Kidney epithelial cell (primary cell): ENCODE results near the gene KRT38. TPM values are rescaled to one million over a fixed set of nuclear protein-coding genes. Genes with fewer than 3 reads are reported as not detected.
"Not testable (repeated sequence)": the region's sequence is repeated elsewhere in the genome, so short reads cannot be mapped to it uniquely, and the experiment has no call there.

ENCODE experiments used
- DNase-seq: peaks from one replicate; pipeline ENCODE4 v3.0.0-alpha.2; 2010; ENCODE audit warnings: low read depth
- H3K27me3 ChIP-seq: 2 replicates; pipeline ENCODE4 v1.6.0; 2011; ENCODE audit warnings: low read length; ENCODE audit not compliant: control insufficient read depth, insufficient read depth
- H3K36me3 ChIP-seq: 2 replicates; pipeline ENCODE4 v1.5.1; 2011; ENCODE audit warnings: low read length; ENCODE audit not compliant: control insufficient read depth, insufficient read depth
- H3K4me3 ChIP-seq: 2 replicates; pipeline ENCODE4 v1.5.1; 2011; ENCODE audit warnings: low read depth, mild to moderate bottlenecking, control low read depth, low read length
- total RNA-seq: library from RNA; depleted of rRNA; stranded (reverse); fragments of >200 nt; gene quantifications from 2 replicates; pipeline ENCODE4 v1.2.3, GENCODE V29; 2015
- TF ChIP-seq, protein P1 (sequence below): IDR thresholded peaks from 2 replicates; pipeline ENCODE4 v1.5.1; 2011; ENCODE audit warnings: mild to moderate bottlenecking, moderate library complexity, low read length, control low read depth, inconsistent platforms; ENCODE audit not compliant: insufficient read depth, poor library complexity, severe bottlenecking

KRT38 gene
- total RNA-seq, 1 donor from 2014 or later, result not detected

- H3K36me3 ChIP-seq, result no peaks in the 10 kb centered on the region
- H3K27me3 ChIP-seq, result no peaks in the 10 kb centered on the region
- H3K4me3 ChIP-seq, result no peak overlapping the region
- TF ChIP-seq, protein P1, sequence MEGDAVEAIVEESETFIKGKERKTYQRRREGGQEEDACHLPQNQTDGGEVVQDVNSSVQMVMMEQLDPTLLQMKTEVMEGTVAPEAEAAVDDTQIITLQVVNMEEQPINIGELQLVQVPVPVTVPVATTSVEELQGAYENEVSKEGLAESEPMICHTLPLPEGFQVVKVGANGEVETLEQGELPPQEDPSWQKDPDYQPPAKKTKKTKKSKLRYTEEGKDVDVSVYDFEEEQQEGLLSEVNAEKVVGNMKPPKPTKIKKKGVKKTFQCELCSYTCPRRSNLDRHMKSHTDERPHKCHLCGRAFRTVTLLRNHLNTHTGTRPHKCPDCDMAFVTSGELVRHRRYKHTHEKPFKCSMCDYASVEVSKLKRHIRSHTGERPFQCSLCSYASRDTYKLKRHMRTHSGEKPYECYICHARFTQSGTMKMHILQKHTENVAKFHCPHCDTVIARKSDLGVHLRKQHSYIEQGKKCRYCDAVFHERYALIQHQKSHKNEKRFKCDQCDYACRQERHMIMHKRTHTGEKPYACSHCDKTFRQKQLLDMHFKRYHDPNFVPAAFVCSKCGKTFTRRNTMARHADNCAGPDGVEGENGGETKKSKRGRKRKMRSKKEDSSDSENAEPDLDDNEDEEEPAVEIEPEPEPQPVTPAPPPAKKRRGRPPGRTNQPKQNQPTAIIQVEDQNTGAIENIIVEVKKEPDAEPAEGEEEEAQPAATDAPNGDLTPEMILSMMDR, result no peak
- DNase-seq, result no peak
Observed at GRCh38 chr17:41429667-41430066, 11.1 kb downstream of the KRT38 start.

DNA sequence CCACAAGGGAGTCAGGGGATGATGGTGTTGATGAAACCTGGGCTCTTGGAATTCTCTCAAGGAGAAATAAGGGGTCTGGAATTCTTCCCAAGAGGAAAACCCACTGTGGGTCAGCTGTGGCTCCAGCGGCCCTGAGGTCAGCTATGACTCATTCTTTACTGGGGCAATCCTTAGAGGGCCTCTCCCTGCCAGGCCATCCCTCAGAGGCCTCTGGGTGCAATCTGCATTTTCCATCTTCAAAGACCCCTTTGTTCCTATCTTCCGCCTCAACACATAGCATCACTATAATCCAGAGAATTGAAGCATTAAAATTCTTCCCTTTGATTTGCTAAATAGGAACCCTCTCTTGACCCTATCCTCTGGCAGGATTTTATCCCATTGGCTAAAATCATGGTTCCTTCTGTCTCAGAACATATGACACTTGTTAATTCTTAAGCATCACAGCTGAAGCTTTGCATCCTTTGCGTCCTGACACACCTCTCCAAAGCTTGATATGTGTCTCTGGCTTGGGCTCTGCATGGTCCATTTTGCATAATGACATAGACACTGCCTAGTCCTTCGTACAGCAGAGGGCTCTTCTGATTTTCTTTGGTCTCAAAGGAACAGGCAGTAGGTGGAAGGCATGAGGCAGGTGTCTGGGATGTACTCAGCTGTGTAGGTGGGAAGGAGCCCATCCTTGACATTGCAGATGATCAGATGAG, 12.0 kb downstream of the KRT38 start:
- Histone ChIP-seq H3K27me3 (no peaks in the 10 kb centered on the region), H3K4me3 (no peak overlapping the region), H3K36me3 (no peaks in the 10 kb centered on the region)
- no peak for DNase-seq
- TF ChIP-seq, protein P1, result no peak

DNA sequence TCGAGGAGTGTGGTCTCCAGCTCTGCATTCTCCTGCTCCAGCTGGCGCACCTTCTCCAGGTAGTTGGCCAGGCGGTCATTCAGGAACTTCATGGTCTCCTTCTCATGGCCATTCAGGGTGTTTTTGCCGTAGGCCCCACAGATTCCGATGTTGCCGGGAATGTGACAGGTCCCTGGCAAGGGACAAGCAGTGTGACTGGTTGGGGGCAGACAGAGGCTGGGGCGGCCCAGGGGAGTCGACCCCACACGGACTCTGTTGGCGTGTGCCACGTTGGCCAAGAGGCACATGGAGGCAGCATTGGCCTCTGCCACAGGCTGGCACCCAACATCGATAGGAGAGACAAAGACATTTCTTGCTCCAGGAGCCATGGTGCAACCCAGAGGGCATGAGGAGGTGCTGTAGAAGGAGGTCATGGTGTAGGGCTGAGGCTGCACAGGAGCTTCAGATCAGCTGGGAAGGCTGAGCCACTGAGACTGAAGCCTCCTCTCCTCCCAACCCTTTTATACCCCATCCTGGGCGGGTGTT, 16.6 kb downstream of the KRT38 start, which contains the start of gene KRT37:
Gene KRT37 (minus strand): TSS at position 475 of the 525 bp plus-strand sequence. CDS start 62 bp downstream, at position 413.
- H3K27me3 ChIP-seq, result no peaks in the 10 kb centered on the region
- DNase-seq, result no peak
- no peak within 1 kb of the TSS for H3K4me3 ChIP-seq
- TF ChIP-seq, protein P1, result no peak
- H3K36me3 ChIP-seq, result no peaks in the 10 kb centered on the region

DNA sequence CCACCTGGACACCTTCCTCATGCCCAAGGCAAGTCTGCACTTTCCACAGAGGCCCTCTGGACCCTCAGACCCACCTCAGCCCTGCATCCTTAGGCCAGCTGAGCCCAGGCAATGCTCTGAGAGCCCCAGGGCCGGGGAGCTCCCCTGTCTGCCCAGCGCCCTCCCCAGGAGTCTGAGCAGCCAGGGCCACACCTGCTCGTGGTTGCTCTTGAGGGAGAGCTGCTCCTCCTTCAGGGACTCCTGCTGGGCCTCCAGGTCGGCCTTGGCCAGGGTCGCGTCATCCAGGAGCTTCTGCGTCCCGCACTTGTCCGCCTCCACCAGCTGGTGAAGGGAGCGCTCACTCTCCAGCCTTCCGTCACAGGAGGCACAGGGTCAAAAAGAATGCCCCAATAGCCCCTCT, 18.2 kb downstream of the KRT38 start:
- H3K36me3 ChIP-seq, DNase-seq: not testable (repeated sequence)

GRCh38 chr17:41421617-41422016, 19.2 kb downstream of the KRT38 start:
- no peaks in the 10 kb centered on the region for H3K27me3 ChIP-seq
- no peaks in the 10 kb centered on the region for H3K36me3 ChIP-seq
- no peak for DNase-seq
- TF ChIP-seq, protein P1, result no peak
- H3K4me3 ChIP-seq, result no peak overlapping the region

More for the DNA sequence above, 18.2 kb downstream of the KRT38 start:
- H3K4me3 ChIP-seq, H3K27me3 ChIP-seq: not testable (repeated sequence)

GRCh38 chr17:41421116-41421515, 19.7 kb downstream of the KRT38 start:
- Histone ChIP-seq H3K36me3 (no peaks in the 10 kb centered on the region), H3K4me3 (no peak overlapping the region), H3K27me3 (no peaks in the 10 kb centered on the region)
- TF ChIP-seq, protein P1, result no peak
- DNase-seq, result peak; percentile 61
